Bronchial epithelial cell (primary cell): ENCODE measurements around the gene SGK1. TPM values are rescaled to one million over a fixed set of nuclear protein-coding genes. Genes with fewer than 3 reads are reported as not detected.
A peak's percentile ranks its signal among the peaks of the same experiment; 100 is the strongest.

Source experiments
- DNase-seq: peaks from one replicate; pipeline ENCODE4 v3.0.0-alpha.2; 2010; ENCODE audit warnings: low read depth
- FAIRE-seq: peaks from 2 replicates; lab custom pipeline; 2011; peaks lifted over from hg19 to GRCh38; lab: Jason Lieb, UNC
- H3K27me3 ChIP-seq: 2 replicates; pipeline ENCODE4 v1.5.1; 2011; ENCODE audit warnings: low read length; ENCODE audit not compliant: control insufficient read depth, insufficient read depth
- H3K36me3 ChIP-seq: 2 replicates; pipeline ENCODE4 v1.5.1; 2011; ENCODE audit warnings: low read length; ENCODE audit not compliant: control insufficient read depth, insufficient read depth
- H3K4me3 ChIP-seq: 2 replicates; pipeline ENCODE4 v1.5.1; 2011; ENCODE audit warnings: mild to moderate bottlenecking, low read depth, low read length, control low read depth
- CTCF ChIP-seq: IDR thresholded peaks from 2 replicates; pipeline ENCODE4 v1.5.1; 2011; ENCODE audit warnings: mild to moderate bottlenecking, moderate library complexity, low read length, control low read depth, inconsistent platforms; ENCODE audit not compliant: insufficient read depth, severe bottlenecking
- total RNA-seq: library from RNA; depleted of rRNA; stranded (reverse); fragments of >200 nt; gene quantifications from 2 replicates; pipeline ENCODE4 v1.2.1, GENCODE V29; 2014

The SGK1 gene
- total RNA-seq, 1 donor from 2014 or later: 13.4 TPM

GRCh38 chr6:134170844-134171243 lies 147.1 kb downstream of the SGK1 start:
- H3K36me3 ChIP-seq: peaks cover 10% of the 10 kb centered on the region
- FAIRE-seq: no peak

GRCh38 chr6:134169871-134170486 lies 147.9 kb downstream of the SGK1 start:
- TF ChIP-seq CTCF: no peak
- Histone ChIP-seq H3K36me3 (peaks cover 10% of the 10 kb centered on the region), H3K4me3 (no peak overlapping the region), H3K27me3 (no peaks in the 10 kb centered on the region)
- FAIRE-seq (peak; percentile 7), DNase-seq (no peak)

More at GRCh38 chr6:134170844-134171243, 147.1 kb downstream of the SGK1 start:
- no peaks in the 10 kb centered on the region for H3K27me3 ChIP-seq
- no peak overlapping the region for H3K4me3 ChIP-seq
- no peak for TF ChIP-seq CTCF
- DNase-seq: no peak

GRCh38 chr6:134168590-134169208 lies 149.2 kb downstream of the SGK1 start:
- no peak for TF ChIP-seq CTCF
- no peaks in the 10 kb centered on the region for H3K27me3 ChIP-seq
- H3K4me3 ChIP-seq: no peak overlapping the region
- peaks cover 10% of the 10 kb centered on the region for H3K36me3 ChIP-seq
- no peak for FAIRE-seq
- DNase-seq: peak; percentile 12

GRCh38 chr6:134166511-134167261 lies 151.2 kb downstream of the SGK1 start:
- H3K36me3 ChIP-seq: peaks cover 6% of the 10 kb centered on the region
- no peaks in the 10 kb centered on the region for H3K27me3 ChIP-seq
- DNase-seq (no peak), FAIRE-seq (no peak)
- no peak for TF ChIP-seq CTCF
- no peak overlapping the region for H3K4me3 ChIP-seq

GRCh38 chr6:134165561-134166201 lies 152.2 kb downstream of the SGK1 start:
- peaks cover 2% of the 10 kb centered on the region for H3K36me3 ChIP-seq
- FAIRE-seq: no peak
- DNase-seq: no peak
- H3K4me3 ChIP-seq: no peak overlapping the region
- no peaks in the 10 kb centered on the region for H3K27me3 ChIP-seq
- no peak for TF ChIP-seq CTCF
